Nephron progenitor cell (in vitro differentiated cells): ENCODE results near the gene KCNAB1.
"Not testable (repeated sequence)": the region's sequence is repeated elsewhere in the genome, so short reads cannot be mapped to it uniquely, and the experiment has no call there.

ENCODE experiments used
- DNase-seq: peaks from one replicate; pipeline ENCODE4 v3.0.0; 2021
- H3K27ac Mint-ChIP-seq: 2 replicates; pipeline ENCODE4 v1.8.0; 2021; ENCODE audit warnings: mild to moderate bottlenecking, moderate library complexity, mixed read lengths
- H3K27me3 Mint-ChIP-seq: 2 replicates; pipeline ENCODE4 v1.8.0; 2021; ENCODE audit warnings: mild to moderate bottlenecking, low read depth, mixed read lengths; ENCODE audit not compliant: poor library complexity
- H3K36me3 Mint-ChIP-seq: 2 replicates; pipeline ENCODE4 v1.8.0; 2021; ENCODE audit warnings: low read depth, mixed read lengths
- H3K4me1 Mint-ChIP-seq: 2 replicates; pipeline ENCODE4 v1.8.0; 2021; ENCODE audit warnings: mixed read lengths
- H3K4me3 Mint-ChIP-seq: 2 replicates; pipeline ENCODE4 v1.8.0; 2021; ENCODE audit warnings: mild to moderate bottlenecking, moderate library complexity, mixed read lengths
- H3K9me3 Mint-ChIP-seq: 2 replicates; pipeline ENCODE4 v1.8.0; 2021; ENCODE audit warnings: mild to moderate bottlenecking, moderate library complexity, mixed read lengths
- CTCF ChIP-seq: fragments of 200-600 bp; sonication (generic); IDR thresholded peaks from 2 replicates; pipeline ENCODE4 v1.5.0; 2021; ENCODE audit warnings: antibody characterized with exemption

Gene KCNAB1

GRCh38 chr3:156554515-156554841, 434.1 kb downstream of the KCNAB1 start:
- H3K27ac Mint-ChIP-seq, result peak overlapping the region; percentile 100
- no peak for TF ChIP-seq CTCF
- H3K27me3 Mint-ChIP-seq, result peaks cover 3% of the 10 kb centered on the region
- peaks cover 29% of the 10 kb centered on the region for H3K36me3 Mint-ChIP-seq
- H3K4me3 Mint-ChIP-seq, result peak overlapping the region; percentile 99
- peaks cover 52% of the 10 kb centered on the region for H3K4me1 Mint-ChIP-seq
- peaks cover 3% of the 10 kb centered on the region for H3K9me3 Mint-ChIP-seq
- no peak for DNase-seq

GRCh38 chr3:156554842-156555687, 434.7 kb downstream of the KCNAB1 start, which contains the start of gene SSR3:
TSS of gene SSR3 (minus strand) at chr3:156555117. CDS start at chr3:156555089, 28 bp downstream.
- H3K36me3 Mint-ChIP-seq, result peaks cover 29% of the 10 kb centered on the region
- peaks cover 3% of the 10 kb centered on the region for H3K9me3 Mint-ChIP-seq
- H3K4me1 Mint-ChIP-seq, result peaks cover 51% of the 10 kb centered on the region
- peak within 1 kb of the TSS; percentile 99 for H3K4me3 Mint-ChIP-seq
- no peak for TF ChIP-seq CTCF
- peak; percentile 97 for DNase-seq
- H3K27me3 Mint-ChIP-seq, result peaks cover 3% of the 10 kb centered on the region
- H3K27ac Mint-ChIP-seq, result peak within 1 kb of the TSS; percentile 100

GRCh38 chr3:156558389-156558788, 438.0 kb downstream of the KCNAB1 start:
- no peaks in the 10 kb centered on the region for H3K36me3 Mint-ChIP-seq
- no peak overlapping the region for H3K4me3 Mint-ChIP-seq
- H3K27ac Mint-ChIP-seq, result no peak overlapping the region
- TF ChIP-seq CTCF, result no peak
- H3K4me1 Mint-ChIP-seq, result peaks cover 18% of the 10 kb centered on the region
- H3K9me3 Mint-ChIP-seq, result peaks cover 3% of the 10 kb centered on the region
- DNase-seq, result no peak
- H3K27me3 Mint-ChIP-seq, result peaks cover 8% of the 10 kb centered on the region

- no peak for TF ChIP-seq CTCF
- Mint-ChIP-seq H3K27ac (no peak overlapping the region), H3K4me3 (no peak overlapping the region)
Measured at GRCh38 chr3:156559321-156559720, 438.9 kb downstream of the KCNAB1 start.

GRCh38 chr3:156561533-156561932, 441.2 kb downstream of the KCNAB1 start:
- no peak for DNase-seq
- no peak overlapping the region for H3K27ac Mint-ChIP-seq
- H3K27me3 Mint-ChIP-seq, result peaks cover 16% of the 10 kb centered on the region
- H3K4me1 Mint-ChIP-seq, result no peaks in the 10 kb centered on the region
- H3K4me3 Mint-ChIP-seq, result no peak overlapping the region
- no peak for TF ChIP-seq CTCF
- no peaks in the 10 kb centered on the region for H3K36me3 Mint-ChIP-seq
- no peaks in the 10 kb centered on the region for H3K9me3 Mint-ChIP-seq

More at GRCh38 chr3:156559321-156559720, 438.9 kb downstream of the KCNAB1 start:
- peaks cover 3% of the 10 kb centered on the region for H3K9me3 Mint-ChIP-seq
- no peak for DNase-seq
- peaks cover 16% of the 10 kb centered on the region for H3K27me3 Mint-ChIP-seq
- H3K4me1 Mint-ChIP-seq, result peaks cover 11% of the 10 kb centered on the region
- H3K36me3 Mint-ChIP-seq, result no peaks in the 10 kb centered on the region

- H3K4me1 Mint-ChIP-seq, H3K9me3 Mint-ChIP-seq, DNase-seq, H3K4me3 Mint-ChIP-seq, H3K36me3 Mint-ChIP-seq, H3K27ac Mint-ChIP-seq: not testable (repeated sequence)
- peaks cover 13% of the 10 kb centered on the region for H3K27me3 Mint-ChIP-seq
Measured at GRCh38 chr3:156562486-156562885, 442.1 kb downstream of the KCNAB1 start.
